GM12878 (cell line): ENCODE results near the gene RBM6.

Experiments
- BMI1 ChIP-seq: fragments of 450-650 bp; IDR thresholded peaks from 2 replicates; pipeline ENCODE4 v1.6.1; 2016; ENCODE audit warnings: mild to moderate bottlenecking, moderate library complexity, borderline replicate concordance
- CTCF ChIP-seq, 3 experiments: IDR thresholded peaks in 2 of 3; conservative IDR thresholded peaks in 1 of 3; 2 replicates each; pipeline ENCODE4 v1.5.1; 2011; ENCODE audit warnings: low read depth in 3 of 3, low read length in 3 of 3, mild to moderate bottlenecking in 3 of 3, control low read depth in 2 of 3, moderate library complexity in 2 of 3, inconsistent platforms in 1 of 3, mixed read lengths in 1 of 3; ENCODE audit not compliant: control insufficient read depth in 2 of 3, insufficient read depth in 1 of 3; ENCODE audit errors: extremely low read depth in 1 of 3
- FOS ChIP-seq: IDR thresholded peaks from 3 replicates; pipeline ENCODE4 v1.6.1; 2011; ENCODE audit warnings: borderline replicate concordance; ENCODE audit not compliant: insufficient read length; ENCODE audit errors: extremely low read depth
- POLR2AphosphoS5 ChIP-seq: IDR thresholded peaks from 2 replicates; pipeline ENCODE4 v1.6.1; 2011; ENCODE audit warnings: mild to moderate bottlenecking, low read length, inconsistent platforms
- RB1 ChIP-seq: fragments of 450-650 bp; formaldehyde crosslinking; IDR thresholded peaks from 2 replicates; pipeline ENCODE4 v1.6.1; 2017; ENCODE audit warnings: mild to moderate bottlenecking, borderline replicate concordance
- RCOR1 ChIP-seq: conservative IDR thresholded peaks from 2 replicates; pipeline ENCODE4 v1.6.1; 2012; ENCODE audit warnings: low read depth, low read length, improper control_type of control experiment
- SIN3A ChIP-seq: IDR thresholded peaks from 2 replicates; pipeline ENCODE4 v1.6.1; 2012; ENCODE audit warnings: low read depth, low read length, improper control_type of control experiment
- SMC3 ChIP-seq: IDR thresholded peaks from 2 replicates; pipeline ENCODE4 v1.6.1; 2011; ENCODE audit warnings: low read length, improper control_type of control experiment, borderline replicate concordance
- TCF7 ChIP-seq: IDR thresholded peaks from 2 replicates; pipeline ENCODE4 v1.6.1; 2014; ENCODE audit warnings: antibody characterized with exemption, borderline replicate concordance
- USF1 ChIP-seq: IDR thresholded peaks from 2 replicates; pipeline ENCODE4 v1.6.1; 2011; ENCODE audit warnings: borderline replicate concordance, low read depth, mild to moderate bottlenecking, moderate library complexity, mixed read lengths, low read length; ENCODE audit not compliant: insufficient read depth; ENCODE audit errors: extremely low read length
- ZBTB40 ChIP-seq: fragments of 450-650 bp; IDR thresholded peaks from 2 replicates; pipeline ENCODE4 v1.6.1; 2016; ENCODE audit warnings: mild to moderate bottlenecking, moderate library complexity, borderline replicate concordance
- ZZZ3 ChIP-seq: IDR thresholded peaks from 2 replicates; pipeline ENCODE4 v1.6.1; 2011; ENCODE audit warnings: low read depth; ENCODE audit not compliant: control insufficient read depth, insufficient read length
- TF ChIP-seq, protein P1 (sequence below): IDR thresholded peaks from 2 replicates; pipeline ENCODE4 v1.6.1; 2012; ENCODE audit warnings: mild to moderate bottlenecking, low read depth, low read length

GRCh38 chr3:49994476-49994875 lies 54.5 kb downstream of the RBM6 start:
- TF ChIP-seq ZBTB40 (no peak), ZZZ3 (no peak), CTCF (IDR thresholded peaks at IDR 0.05 in 2 of 3, conservative IDR thresholded peaks at IDR 0.05 in 1 of 3; ENCODE audit: control insufficient read depth in 2 of 3, extremely low read depth in 1 of 3, insufficient read depth in 1 of 3, low read depth in 3 of 3, low read length in 3 of 3) (no peak), SMC3 (no peak), USF1 (no peak), BMI1 (no peak), SIN3A (no peak), TCF7 (no peak), RB1 (no peak), RCOR1 (no peak), FOS (no peak), POLR2AphosphoS5 (no peak)
- TF ChIP-seq, protein P1, sequence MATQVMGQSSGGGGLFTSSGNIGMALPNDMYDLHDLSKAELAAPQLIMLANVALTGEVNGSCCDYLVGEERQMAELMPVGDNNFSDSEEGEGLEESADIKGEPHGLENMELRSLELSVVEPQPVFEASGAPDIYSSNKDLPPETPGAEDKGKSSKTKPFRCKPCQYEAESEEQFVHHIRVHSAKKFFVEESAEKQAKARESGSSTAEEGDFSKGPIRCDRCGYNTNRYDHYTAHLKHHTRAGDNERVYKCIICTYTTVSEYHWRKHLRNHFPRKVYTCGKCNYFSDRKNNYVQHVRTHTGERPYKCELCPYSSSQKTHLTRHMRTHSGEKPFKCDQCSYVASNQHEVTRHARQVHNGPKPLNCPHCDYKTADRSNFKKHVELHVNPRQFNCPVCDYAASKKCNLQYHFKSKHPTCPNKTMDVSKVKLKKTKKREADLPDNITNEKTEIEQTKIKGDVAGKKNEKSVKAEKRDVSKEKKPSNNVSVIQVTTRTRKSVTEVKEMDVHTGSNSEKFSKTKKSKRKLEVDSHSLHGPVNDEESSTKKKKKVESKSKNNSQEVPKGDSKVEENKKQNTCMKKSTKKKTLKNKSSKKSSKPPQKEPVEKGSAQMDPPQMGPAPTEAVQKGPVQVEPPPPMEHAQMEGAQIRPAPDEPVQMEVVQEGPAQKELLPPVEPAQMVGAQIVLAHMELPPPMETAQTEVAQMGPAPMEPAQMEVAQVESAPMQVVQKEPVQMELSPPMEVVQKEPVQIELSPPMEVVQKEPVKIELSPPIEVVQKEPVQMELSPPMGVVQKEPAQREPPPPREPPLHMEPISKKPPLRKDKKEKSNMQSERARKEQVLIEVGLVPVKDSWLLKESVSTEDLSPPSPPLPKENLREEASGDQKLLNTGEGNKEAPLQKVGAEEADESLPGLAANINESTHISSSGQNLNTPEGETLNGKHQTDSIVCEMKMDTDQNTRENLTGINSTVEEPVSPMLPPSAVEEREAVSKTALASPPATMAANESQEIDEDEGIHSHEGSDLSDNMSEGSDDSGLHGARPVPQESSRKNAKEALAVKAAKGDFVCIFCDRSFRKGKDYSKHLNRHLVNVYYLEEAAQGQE = no peak
